Measurements from ENCODE around the gene ITSN2. TPM values are rescaled to one million over a fixed set of nuclear protein-coding genes. Genes with fewer than 3 reads are reported as not detected.
"Not testable (repeated sequence)": the region's sequence is repeated elsewhere in the genome, so short reads cannot be mapped to it uniquely, and the experiment has no call there.

The ITSN2 gene
- polyA plus RNA-seq, 3 donors, result 25.2 to 27.7 (median 26.3) TPM

- no peak for DNase-seq (ENCODE audit: low read depth in 3 of 3, low spot score in 2 of 3)
Measured at GRCh38 chr2:24222946-24223345, 137.4 kb downstream of the ITSN2 start.

- DNase-seq (ENCODE audit: low read depth in 3 of 3, low spot score in 2 of 3), result no peak
Measured at GRCh38 chr2:24221343-24222050, 138.8 kb downstream of the ITSN2 start.

- no peak for DNase-seq (ENCODE audit: low read depth in 3 of 3, low spot score in 2 of 3)
Measured at GRCh38 chr2:24220554-24221291, 139.6 kb downstream of the ITSN2 start.

GRCh38 chr2:24214880-24215279 lies 145.5 kb downstream of the ITSN2 start:
- DNase-seq (ENCODE audit: low read depth in 3 of 3, low spot score in 2 of 3), result no peak

- no peak for DNase-seq (ENCODE audit: low read depth in 3 of 3, low spot score in 2 of 3)
Measured at GRCh38 chr2:24211408-24211807, 148.9 kb downstream of the ITSN2 start.

GRCh38 chr2:24210723-24211122 lies 149.6 kb downstream of the ITSN2 start:
- DNase-seq (ENCODE audit: low read depth in 3 of 3, low spot score in 2 of 3), result no peak

GRCh38 chr2:24210106-24210455 lies 150.3 kb downstream of the ITSN2 start:
- no peak for DNase-seq (ENCODE audit: low read depth in 3 of 3, low spot score in 2 of 3)

GRCh38 chr2:24209389-24210105 lies 150.8 kb downstream of the ITSN2 start:
- no peak for DNase-seq (ENCODE audit: low read depth in 3 of 3, low spot score in 2 of 3)

- no peak for DNase-seq (ENCODE audit: low read depth in 3 of 3, low spot score in 2 of 3)
Measured at GRCh38 chr2:24208490-24208889, 151.8 kb downstream of the ITSN2 start.

- DNase-seq (ENCODE audit: low read depth in 3 of 3, low spot score in 2 of 3), result no peak
Measured at GRCh38 chr2:24207359-24207758, 153.0 kb downstream of the ITSN2 start.

GRCh38 chr2:24206714-24207113 lies 153.6 kb downstream of the ITSN2 start:
- no peak for DNase-seq (ENCODE audit: low read depth in 3 of 3, low spot score in 2 of 3)

GRCh38 chr2:24206242-24206641 lies 154.1 kb downstream of the ITSN2 start:
- no peak for DNase-seq (ENCODE audit: low read depth in 3 of 3, low spot score in 2 of 3)

GRCh38 chr2:24205131-24205530 lies 155.2 kb downstream of the ITSN2 start:
- DNase-seq (ENCODE audit: low read depth in 3 of 3, low spot score in 2 of 3), result no peak

GRCh38 chr2:24204505-24204904 lies 155.8 kb downstream of the ITSN2 start:
- DNase-seq (ENCODE audit: low read depth in 3 of 3, low spot score in 2 of 3), result no peak

GRCh38 chr2:24203787-24204150 lies 156.6 kb downstream of the ITSN2 start:
- DNase-seq (ENCODE audit: low read depth in 3 of 3, low spot score in 2 of 3), result no peak

GRCh38 chr2:24203029-24203786 lies 157.1 kb downstream of the ITSN2 start:
- peak in 1 of 3 donors; percentile 7 for DNase-seq (ENCODE audit: low read depth in 3 of 3, low spot score in 2 of 3)

GRCh38 chr2:24200799-24201198 lies 159.5 kb downstream of the ITSN2 start:
- no peak for DNase-seq (ENCODE audit: low read depth in 3 of 3, low spot score in 2 of 3)

GRCh38 chr2:24199968-24200590 lies 160.3 kb downstream of the ITSN2 start:
- no peak for DNase-seq (ENCODE audit: low read depth in 3 of 3, low spot score in 2 of 3)

GRCh38 chr2:24197213-24197612 lies 163.1 kb downstream of the ITSN2 start:
- DNase-seq (ENCODE audit: low read depth in 3 of 3, low spot score in 2 of 3), result not testable (repeated sequence)

GRCh38 chr2:24191848-24192247 lies 168.5 kb downstream of the ITSN2 start:
- no peak for DNase-seq (ENCODE audit: low read depth in 3 of 3, low spot score in 2 of 3)

GRCh38 chr2:24191156-24191555 lies 169.2 kb downstream of the ITSN2 start:
- no peak for DNase-seq (ENCODE audit: low read depth in 3 of 3, low spot score in 2 of 3)

All from right renal cortex interstitium (tissue), 3 donors.